ENCODE results near the gene PACS2. TPM values are rescaled to one million over a fixed set of nuclear protein-coding genes. Genes with fewer than 3 reads are reported as not detected.

The PACS2 gene
- total RNA-seq, 1 donor from 2014 or later = 48.0 TPM

- ChIA-PET CTCF (no interaction called here), POLR2A (no interaction called here)
- H3K4me3 Mint-ChIP-seq = no peak overlapping the region
- intact Hi-C loops (cut with micrococcal nuclease) = no loop called here
- no peaks in the 10 kb centered on the region for H3K9me3 Mint-ChIP-seq
- no peak overlapping the region for H3K27ac Mint-ChIP-seq
- TF ChIP-seq CTCF (IDR thresholded peaks at IDR 0.05) = no peak
- H3K36me3 Mint-ChIP-seq (ENCODE audit: low read depth) = peaks cover 8% of the 10 kb centered on the region
- ATAC-seq (ENCODE audit: low read depth) = no peak
- DNase-seq = no peak
- H3K27me3 Mint-ChIP-seq = no peaks in the 10 kb centered on the region
- peaks cover 12% of the 10 kb centered on the region for H3K4me1 Mint-ChIP-seq
Observed at GRCh38 chr14:105386581-105387529, 72.3 kb downstream of the PACS2 start.

- Mint-ChIP-seq H3K36me3 (ENCODE audit: low read depth) (peaks cover 7% of the 10 kb centered on the region), H3K4me1 (peaks cover 12% of the 10 kb centered on the region), H3K27ac (no peak overlapping the region), H3K27me3 (no peaks in the 10 kb centered on the region), H3K9me3 (no peaks in the 10 kb centered on the region), H3K4me3 (no peak overlapping the region)
- ATAC-seq (ENCODE audit: low read depth) = no peak
- POLR2A ChIA-PET = no interaction called here
- CTCF ChIA-PET = no interaction called here
- intact Hi-C loops (cut with micrococcal nuclease) = no loop called here
- no peak for DNase-seq
- no peak for TF ChIP-seq CTCF (IDR thresholded peaks at IDR 0.05)
Observed at GRCh38 chr14:105387530-105387922, 73.0 kb downstream of the PACS2 start.

- no peaks in the 10 kb centered on the region for H3K9me3 Mint-ChIP-seq
- H3K36me3 Mint-ChIP-seq (ENCODE audit: low read depth) = peaks cover 5% of the 10 kb centered on the region
- H3K27me3 Mint-ChIP-seq = no peaks in the 10 kb centered on the region
- no peak overlapping the region for H3K27ac Mint-ChIP-seq
- DNase-seq (no peak), ATAC-seq (ENCODE audit: low read depth) (no peak)
- POLR2A ChIA-PET = interaction anchor here (0.6 kb wide), 1 partner anchor 34 kb away, joined by 6 read pairs; no protein-coding TSS in a partner anchor
- intact Hi-C loops (cut with micrococcal nuclease) = no loop called here
- H3K4me1 Mint-ChIP-seq = peaks cover 12% of the 10 kb centered on the region
- no peak for TF ChIP-seq CTCF (IDR thresholded peaks at IDR 0.05)
- no peak overlapping the region for H3K4me3 Mint-ChIP-seq
- CTCF ChIA-PET = interaction anchor here (2.3 kb wide), 1 partner anchor 17 kb away, joined by 6 read pairs; no protein-coding TSS in a partner anchor
Observed at GRCh38 chr14:105388110-105388951, 73.8 kb downstream of the PACS2 start.

- H3K36me3 Mint-ChIP-seq (ENCODE audit: low read depth) = no peaks in the 10 kb centered on the region
- ATAC-seq (ENCODE audit: low read depth) = no peak
- POLR2A ChIA-PET = interaction anchor here (0.6 to 1.4 kb wide), 2 partner anchors 33 to 34 kb away, joined by 3 to 6 read pairs; no protein-coding TSS in a partner anchor
Observed at GRCh38 chr14:105388976-105389375, 74.4 kb downstream of the PACS2 start.

More at GRCh38 chr14:105388976-105389375, 74.4 kb downstream of the PACS2 start:
- no peaks in the 10 kb centered on the region for H3K27me3 Mint-ChIP-seq
- DNase-seq = no peak
- no peak overlapping the region for H3K4me3 Mint-ChIP-seq
- no peaks in the 10 kb centered on the region for H3K9me3 Mint-ChIP-seq
- TF ChIP-seq CTCF (IDR thresholded peaks at IDR 0.05) = no peak
- CTCF ChIA-PET = interaction anchor here (1.1 to 2.3 kb wide), 3 partner anchors 18 to 148 kb away, joined by 3 to 6 read pairs (median 6); no protein-coding TSS in a partner anchor
- peaks cover 12% of the 10 kb centered on the region for H3K4me1 Mint-ChIP-seq
- H3K27ac Mint-ChIP-seq = no peak overlapping the region
- intact Hi-C loops (cut with micrococcal nuclease) = no loop called here

Measured in activated B cell treated with CpG ODN at 0.5 μM for 24 hours (primary cell).